K562 (cell line): ENCODE data around the gene WBP1L. TPM values are rescaled to one million over a fixed set of nuclear protein-coding genes. Genes with fewer than 3 reads are reported as not detected.
"Not testable (repeated sequence)": the region's sequence is repeated elsewhere in the genome, so short reads cannot be mapped to it uniquely, and the experiment has no call there.

Experiments used
- ATAC-seq: fragments of 200-7000 bp; cut with Tn5 transposase; 3 replicates; pipeline ENCODE4 v1.9.1; 2020; ENCODE audit warnings: moderate library complexity
- BruUV-seq: library from RNA; stranded (reverse); fragments of 400-500 nt; replicated peaks from 2 replicates; lab custom pipeline; 2021; lab: Mats Ljungman, UMichigan
- CTCF ChIA-PET: fragments of 300-600 bp; formaldehyde crosslinking; extraction: SDS; loops from one replicate; lab custom pipeline; 2021; ENCODE audit warnings: low intra/inter-chr PET ratio; lab: Yijun Ruan, JAX
- POLR2A ChIA-PET: fragments of 300-600, 350-650 bp; sonication (Branson Sonifier 250); formaldehyde crosslinking; extraction: SDS; loops from one replicate; lab custom pipeline; 2021; ENCODE audit warnings: antibody characterized with exemption, inconsistent platforms; lab: Yijun Ruan, JAX
- DNase-seq, 4 experiments: peaks; one replicate each; pipeline versions ENCODE4 v3.0.0 to v3.0.0-alpha.2; 2011 to 2018; ENCODE audit warnings: low spot score in 3 of 4, mixed read lengths in 3 of 4; ENCODE audit errors: extremely low read depth in 1 of 4
- FAIRE-seq: peaks from 2 replicates; lab custom pipeline; 2011; peaks lifted over from hg19 to GRCh38; lab: Jason Lieb, UNC
- H2AFZ ChIP-seq: 2 replicates; pipeline ENCODE4 v1.6.0; 2011; ENCODE audit warnings: low read depth, low read length, control low read depth, inconsistent platforms
- H3K27ac ChIP-seq: fragments of 200-600 bp; 3 replicates; pipeline ENCODE4 v1.8.0; 2011; ENCODE audit warnings: low read depth, mild to moderate bottlenecking, control low read depth, inconsistent platforms, low read length, moderate library complexity, mixed read lengths; ENCODE audit errors: extremely low read depth
- H3K27me3 ChIP-seq, 2 experiments: fragments of 300-600 bp in 1 of 2; 2 replicates in 1 of 2; 3 replicates in 1 of 2; pipeline versions ENCODE4 v1.6.0 to v1.8.0; 2011; ENCODE audit warnings: inconsistent platforms in 2 of 2, low read length in 2 of 2, mild to moderate bottlenecking in 1 of 2, mixed read lengths in 1 of 2, moderate library complexity in 1 of 2; ENCODE audit not compliant: control insufficient read depth in 2 of 2, insufficient read depth in 2 of 2
- H3K36me3 ChIP-seq: fragments of 300-600 bp; 3 replicates; pipeline ENCODE4 v1.8.0; 2011; ENCODE audit warnings: mild to moderate bottlenecking, low read length, inconsistent platforms; ENCODE audit not compliant: control insufficient read depth, insufficient read depth
- H3K4me1 ChIP-seq, 2 experiments: fragments of 200-600 bp in 1 of 2; replicated peaks in 1 of 2; 2 replicates in 1 of 2; 3 replicates in 1 of 2; pipeline versions ENCODE4 v1.5.1 to v1.8.0; 2011; ENCODE audit warnings: inconsistent platforms in 2 of 2, low read length in 2 of 2, mild to moderate bottlenecking in 1 of 2, mixed read lengths in 1 of 2, moderate library complexity in 1 of 2; ENCODE audit not compliant: control insufficient read depth in 2 of 2, insufficient read depth in 2 of 2
- H3K4me2 ChIP-seq: 2 replicates; pipeline ENCODE4 v1.6.1; 2011; ENCODE audit warnings: low read length, control low read depth, inconsistent platforms, mixed read lengths; ENCODE audit not compliant: insufficient read depth
- H3K4me3 ChIP-seq: fragments of 200-600 bp; sonication (generic), shearing (Covaris generic); 2 replicates; pipeline ENCODE4 v1.5.1; 2016; ENCODE audit warnings: control low read depth, inconsistent platforms
- H3K79me2 ChIP-seq: fragments of 200-600 bp; 3 replicates; pipeline ENCODE4 v1.8.0; 2011; ENCODE audit warnings: low read length, inconsistent platforms; ENCODE audit not compliant: control insufficient read depth, insufficient read depth
- H3K9ac ChIP-seq, 2 experiments: 2 replicates each; pipeline versions ENCODE4 v1.6.0 to v1.6.1; 2011; ENCODE audit warnings: low read depth in 2 of 2, low read length in 2 of 2, control low read depth in 1 of 2, inconsistent platforms in 1 of 2, mild to moderate bottlenecking in 1 of 2, mixed read lengths in 1 of 2; ENCODE audit not compliant: insufficient read depth in 1 of 2
- H3K9me1 ChIP-seq: one replicate; pipeline ENCODE4 v1.6.0; 2011; ENCODE audit warnings: inconsistent platforms, mild to moderate bottlenecking, low read length, moderate library complexity; ENCODE audit not compliant: control insufficient read depth, insufficient read depth
- H3K9me3 ChIP-seq: replicated peaks from 2 replicates; pipeline ENCODE4 v1.5.1; 2011; ENCODE audit warnings: low read depth, low read length, inconsistent platforms; ENCODE audit not compliant: control insufficient read depth, insufficient read depth
- H4K20me1 ChIP-seq: replicated peaks from 2 replicates; pipeline ENCODE4 v1.6.1; 2011; ENCODE audit warnings: low read length, inconsistent platforms, mixed read lengths; ENCODE audit not compliant: control insufficient read depth, insufficient read depth
- CREB1 ChIP-seq, 2 experiments: sonication (generic) in 1 of 2; formaldehyde crosslinking in 1 of 2; IDR thresholded peaks; 2 replicates each; pipeline versions ENCODE4 v1.6.1 to v1.8.0; 2012 to 2022; ENCODE audit warnings: inconsistent platforms in 1 of 2, mild to moderate bottlenecking in 1 of 2, missing genetic modification reagents in 1 of 2, moderate library complexity in 1 of 2
- CSDE1 ChIP-seq, 2 experiments: fragments of 450-650 bp; IDR thresholded peaks; 2 replicates each; pipeline ENCODE4 v1.6.1; 2016; ENCODE audit warnings: mild to moderate bottlenecking in 1 of 2
- HOXB6 ChIP-seq: fragments of 250-450 bp; sonication (Bioruptor Pico); IDR thresholded peaks from 2 replicates; pipeline ENCODE4 v1.5.1; 2022; ENCODE audit warnings: mild to moderate bottlenecking, borderline replicate concordance
- PTTG1 ChIP-seq: fragments of 450-650 bp; IDR thresholded peaks from 2 replicates; pipeline ENCODE4 v1.6.1; 2016; ENCODE audit warnings: low read depth, mild to moderate bottlenecking, missing genetic modification characterization, missing compliant biosample characterization
- SMARCA5 ChIP-seq: fragments of 450-650 bp; IDR thresholded peaks from 2 replicates; pipeline ENCODE4 v1.6.1; 2016
- SRSF3 ChIP-seq: fragments of 200-400 bp; formaldehyde crosslinking; IDR thresholded peaks from 2 replicates; pipeline ENCODE4 v1.6.1; 2016; ENCODE audit warnings: mild to moderate bottlenecking, low read length, moderate library complexity; ENCODE audit not compliant: insufficient read depth
- ZNF184 ChIP-seq: sonication (generic); formaldehyde crosslinking; IDR thresholded peaks from 2 replicates; pipeline ENCODE4 v1.5.0; 2020; ENCODE audit warnings: missing genetic modification reagents
- WGBS: fragments of 100-300 bp; shearing (Covaris generic); methylation state at CpG from one replicate; pipeline ENCODE4 v1.1.6; 2016; ENCODE audit warnings: low coverage, mixed read lengths; ENCODE audit not compliant: insufficient coverage; ENCODE audit errors: missing lambda C conversion rate; 5-methylcytosine and 5-hydroxymethylcytosine counted together
- in situ Hi-C: fragments of 300-500 bp; cut with MboI; formaldehyde crosslinking; loops from 4 replicates; pipeline ENCODE4 v1.15.0; 2018; ENCODE audit warnings: inconsistent platforms, mixed read lengths
- intact Hi-C: fragments of 100-400 bp; cut with micrococcal nuclease; formaldehyde crosslinking; loops from 2 replicates; pipeline ENCODE4 v1.14.2; 2022
- polyA plus RNA-seq, 8 experiments: library from polyadenylated mRNA; depleted of rRNA in 4 of 8; stranded (reverse) in 5 of 8; unstranded in 3 of 8; fragments of >200 nt; fragmentation: Nextera tagmentation in 2 of 8; fragmentation: Illumina TruSeq in 1 of 8; extraction: Ambion mirVana in 2 of 8; extraction: Trizol in 1 of 8; gene quantifications; 2 replicates each; pipeline versions ENCODE4 v1.2.1 to v1.2.3, GENCODE V29; 2011 to 2014; ENCODE audit warnings: inconsistent platforms in 1 of 8, missing spikeins in 1 of 8
- total RNA-seq, 7 experiments: library from RNA; depleted of rRNA in 6 of 7; stranded (reverse); fragments of >200 nt in 6 of 7; fragmentation: Illumina TruSeq in 2 of 7; extraction: Trizol in 2 of 7; gene quantifications; 2 replicates each; pipeline versions ENCODE4 v1.2.1 to v1.2.3, GENCODE V29; 2011 to 2021; ENCODE audit warnings: low replicate concordance in 1 of 7

WBP1L gene
- total and polyA plus RNA-seq, 9 of the 15 experiments (the other 6 are each of a cell fraction or from before 2014, with no cell fraction given) = 3.2 to 14.4 (median 11.3) TPM

GRCh38 chr10:102715880-102716279, 27.9 kb upstream of the WBP1L start (continued):
- TF ChIP-seq PTTG1 (tag) = no peak
- no peak for TF ChIP-seq CSDE1 (IDR thresholded peaks at IDR 0.05)
- TF ChIP-seq CREB1 (IDR thresholded peaks at IDR 0.05) = no peak
- no peak for TF ChIP-seq CREB1 (CRISPR knock-in tag; IDR thresholded peaks at IDR 0.05)
- no peak for TF ChIP-seq SRSF3
- TF ChIP-seq SMARCA5 = no peak
- TF ChIP-seq ZNF184 (CRISPR knock-in tag) = no peak
- TF ChIP-seq HOXB6 (CRISPR knock-in tag) = no peak

DNA sequence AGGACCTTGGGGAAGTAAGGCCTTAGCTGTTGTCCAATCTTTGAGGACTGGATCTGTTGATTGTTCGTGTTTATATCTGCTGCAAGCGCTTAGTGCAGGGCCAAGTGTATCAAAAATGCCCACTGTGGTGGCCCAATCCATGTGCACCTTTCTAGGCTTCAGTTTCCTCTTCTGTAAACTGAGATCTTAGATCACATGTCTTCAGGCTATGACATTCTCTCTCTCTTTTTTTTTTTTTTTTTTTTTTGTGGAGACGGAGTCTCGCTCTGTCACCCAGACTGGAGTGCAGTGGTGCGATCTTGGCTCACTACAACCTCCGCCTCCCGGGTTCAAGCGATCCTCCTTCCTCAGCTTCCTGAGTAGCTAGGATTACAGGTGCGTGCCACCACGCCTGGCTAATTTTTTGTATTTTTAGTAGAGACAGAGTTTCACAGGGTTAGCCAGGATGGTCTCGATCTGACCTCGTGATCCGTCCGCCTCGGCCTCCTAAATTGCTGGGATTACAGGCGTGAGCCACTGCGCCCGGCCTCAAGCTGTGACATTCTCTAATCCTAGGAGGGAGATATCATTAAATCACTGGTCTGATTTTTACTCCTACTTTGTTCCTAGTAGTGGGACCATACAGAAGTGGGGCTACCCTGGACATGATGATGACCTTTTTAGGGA, 26.7 kb upstream of the WBP1L start:
- H2AFZ ChIP-seq, H4K20me1 ChIP-seq, in situ Hi-C loops, CTCF ChIA-PET, H3K4me2 ChIP-seq, ATAC-seq, H3K9me3 ChIP-seq, H3K9ac ChIP-seq, FAIRE-seq, H3K27me3 ChIP-seq, H3K4me3 ChIP-seq, BruUV-seq, intact Hi-C loops, H3K27ac ChIP-seq, DNase-seq, H3K9me1 ChIP-seq: not testable (repeated sequence)
- 86% methylated on average over 9 of the region's 18 CpGs for WGBS
- peaks cover 29% of the 10 kb centered on the region for H3K36me3 ChIP-seq
- POLR2A ChIA-PET = interaction anchor here (0.8 kb wide), 1 partner anchor 38 kb away, joined by 3 read pairs; no protein-coding TSS in a partner anchor
- peaks cover 12 to 20% of the 10 kb centered on the region in 2 experiments; a peak in 4 of 5 replicates for H3K4me1 ChIP-seq
- H3K79me2 ChIP-seq = peaks cover 74% of the 10 kb centered on the region
